Daoy (cell line): ENCODE data around the gene OR10A3. TPM values are rescaled to one million over a fixed set of nuclear protein-coding genes. Genes with fewer than 3 reads are reported as not detected.
A peak's percentile ranks its signal among the peaks of the same experiment; 100 is the strongest.

Experiments
- DNase-seq: peaks from one replicate; pipeline ENCODE4 v3.0.0-alpha.2; 2015; ENCODE audit warnings: low read depth
- total RNA-seq: library from RNA; depleted of rRNA; stranded (reverse); fragments of >200 nt; shearing (Covaris generic); gene quantifications from 2 replicates; pipeline ENCODE4 v1.2.3, GENCODE V29; 2014; rRNA removed

OR10A3 gene
- total RNA-seq, 1 experiment from 2014 or later, result not detected

DNA sequence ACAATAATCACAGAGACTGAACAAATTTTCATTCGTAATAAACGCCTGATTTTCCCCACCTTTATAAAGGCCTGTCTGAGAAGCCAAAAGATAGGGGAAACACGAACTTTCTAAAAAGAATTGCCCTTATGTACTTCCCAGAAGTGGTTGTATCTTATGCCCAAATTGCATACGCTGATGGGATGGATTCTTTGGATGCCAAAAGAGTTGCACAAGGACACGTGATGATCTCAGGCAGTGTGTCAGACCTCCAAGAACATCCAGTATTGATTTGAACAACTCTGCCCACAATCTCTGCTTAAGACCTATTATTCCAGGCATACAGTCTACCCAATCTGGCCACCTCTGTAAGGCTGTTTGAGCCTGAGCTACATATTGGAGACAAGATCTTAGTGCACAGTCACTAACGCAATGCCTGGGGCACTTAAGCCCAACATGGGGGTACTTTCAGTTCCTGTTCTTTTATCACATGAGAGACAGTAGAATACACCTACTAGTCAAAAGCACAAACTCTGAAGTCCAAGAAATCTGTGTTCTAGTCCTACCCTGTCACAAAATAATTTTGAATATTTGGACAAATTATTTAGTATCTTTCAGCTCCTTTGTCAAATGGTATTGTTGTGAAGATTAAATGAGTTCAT is 49.3 kb downstream of the OR10A3 start:
- peak; percentile 33 for DNase-seq

- DNase-seq, result no peak
Observed at GRCh38 chr11:7890417-7891172, 50.9 kb downstream of the OR10A3 start.

DNA sequence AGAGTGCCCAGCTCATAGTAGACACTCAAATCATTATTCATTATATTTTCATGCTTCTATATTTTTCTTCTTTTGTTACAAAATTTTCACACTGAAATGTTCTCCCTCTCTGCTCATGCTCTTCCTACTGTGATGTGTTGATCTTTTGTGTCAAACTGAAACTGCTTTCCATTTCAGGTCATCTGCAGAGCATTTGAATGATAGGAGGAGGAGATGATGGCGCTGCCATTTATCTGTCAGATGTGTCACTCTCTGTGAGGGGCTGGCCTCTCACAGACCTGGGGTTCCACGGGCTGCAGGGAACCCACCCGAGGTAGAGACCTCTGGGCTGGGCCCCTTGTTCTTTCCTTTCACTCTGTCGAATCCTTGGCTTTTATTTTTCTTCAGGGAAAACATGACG is 51.5 kb downstream of the OR10A3 start:
- no peak for DNase-seq

Other genes starting within 250 kb of the OR10A3 start
- gene OVCH2, start 235.2 kb downstream of the OR10A3 start, total RNA-seq, result not detected in 2 replicates
- gene OR5P2, start 144.8 kb downstream of the OR10A3 start, total RNA-seq, result not detected in 2 replicates
- not detected in 2 replicates for gene OR5P3, start 110.9 kb downstream of the OR10A3 start, total RNA-seq
- not detected in 2 replicates for gene OR10A6, start 10.4 kb downstream of the OR10A3 start, total RNA-seq
- gene NLRP10, start 23.7 kb upstream of the OR10A3 start, total RNA-seq, result 0.46 and 0.48 TPM in 2 replicates
- gene EIF3F, start 45.6 kb upstream of the OR10A3 start, total RNA-seq, result 197 and 243 TPM in 2 replicates
- 1.2 and 2.1 TPM in 2 replicates for gene TUB, start 139.5 kb upstream of the OR10A3 start, total RNA-seq
- gene RIC3, start 227.3 kb upstream of the OR10A3 start, total RNA-seq, result 2.4 and 7.3 TPM in 2 replicates